GM10266 (cell line): ENCODE measurements around the gene MFAP3L.

Experiments
- DNase-seq: peaks from one replicate; pipeline ENCODE4 v3.0.0; 2012; ENCODE audit errors: extremely low spot score
- TF ChIP-seq, protein P1 (sequence below): IDR thresholded peaks from 2 replicates; pipeline ENCODE4 v1.5.1; 2012; ENCODE audit warnings: mild to moderate bottlenecking, low read depth; ENCODE audit not compliant: control insufficient read depth, insufficient read depth; ENCODE audit errors: missing control alignments

The MFAP3L gene

GRCh38 chr4:170001745-170002267 lies 24.4 kb downstream of the MFAP3L start:
- TF ChIP-seq, protein P1, sequence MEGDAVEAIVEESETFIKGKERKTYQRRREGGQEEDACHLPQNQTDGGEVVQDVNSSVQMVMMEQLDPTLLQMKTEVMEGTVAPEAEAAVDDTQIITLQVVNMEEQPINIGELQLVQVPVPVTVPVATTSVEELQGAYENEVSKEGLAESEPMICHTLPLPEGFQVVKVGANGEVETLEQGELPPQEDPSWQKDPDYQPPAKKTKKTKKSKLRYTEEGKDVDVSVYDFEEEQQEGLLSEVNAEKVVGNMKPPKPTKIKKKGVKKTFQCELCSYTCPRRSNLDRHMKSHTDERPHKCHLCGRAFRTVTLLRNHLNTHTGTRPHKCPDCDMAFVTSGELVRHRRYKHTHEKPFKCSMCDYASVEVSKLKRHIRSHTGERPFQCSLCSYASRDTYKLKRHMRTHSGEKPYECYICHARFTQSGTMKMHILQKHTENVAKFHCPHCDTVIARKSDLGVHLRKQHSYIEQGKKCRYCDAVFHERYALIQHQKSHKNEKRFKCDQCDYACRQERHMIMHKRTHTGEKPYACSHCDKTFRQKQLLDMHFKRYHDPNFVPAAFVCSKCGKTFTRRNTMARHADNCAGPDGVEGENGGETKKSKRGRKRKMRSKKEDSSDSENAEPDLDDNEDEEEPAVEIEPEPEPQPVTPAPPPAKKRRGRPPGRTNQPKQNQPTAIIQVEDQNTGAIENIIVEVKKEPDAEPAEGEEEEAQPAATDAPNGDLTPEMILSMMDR: no peak
- DNase-seq: no peak

DNA sequence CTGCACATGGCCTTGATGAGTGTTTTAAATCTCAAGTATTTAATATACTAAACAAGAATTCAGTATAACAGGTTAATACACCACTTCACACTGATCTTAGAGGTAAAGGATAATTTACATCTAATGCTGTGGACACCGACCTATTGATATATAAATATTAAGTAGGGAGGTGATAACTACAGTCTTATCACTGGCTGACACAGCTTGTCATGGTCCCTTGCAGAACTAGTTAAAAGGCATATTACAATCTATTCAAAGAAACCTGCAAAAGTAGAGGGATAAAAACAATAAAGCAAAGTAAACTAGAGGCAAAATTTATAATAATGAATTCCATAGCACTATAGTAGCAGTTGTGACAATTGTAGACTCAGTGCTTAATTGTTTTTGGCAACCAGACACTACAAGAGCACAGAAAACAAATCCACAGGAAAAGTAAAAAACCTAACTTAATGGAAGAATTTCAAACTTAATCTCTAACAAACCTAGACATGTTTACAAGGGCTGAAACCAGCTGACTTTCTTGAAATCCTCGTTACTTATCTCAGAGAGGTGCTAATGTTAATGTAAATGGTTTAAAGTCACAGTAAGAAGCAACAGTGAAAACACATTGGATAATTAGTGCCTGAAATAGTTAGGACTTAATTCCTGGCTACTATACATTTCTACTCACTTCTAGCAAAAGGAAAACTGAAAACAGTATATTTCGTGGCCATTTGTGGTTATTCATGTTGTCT lies 25.0 kb downstream of the MFAP3L start:
- no peak for DNase-seq
- TF ChIP-seq, protein P1: no peak

DNA sequence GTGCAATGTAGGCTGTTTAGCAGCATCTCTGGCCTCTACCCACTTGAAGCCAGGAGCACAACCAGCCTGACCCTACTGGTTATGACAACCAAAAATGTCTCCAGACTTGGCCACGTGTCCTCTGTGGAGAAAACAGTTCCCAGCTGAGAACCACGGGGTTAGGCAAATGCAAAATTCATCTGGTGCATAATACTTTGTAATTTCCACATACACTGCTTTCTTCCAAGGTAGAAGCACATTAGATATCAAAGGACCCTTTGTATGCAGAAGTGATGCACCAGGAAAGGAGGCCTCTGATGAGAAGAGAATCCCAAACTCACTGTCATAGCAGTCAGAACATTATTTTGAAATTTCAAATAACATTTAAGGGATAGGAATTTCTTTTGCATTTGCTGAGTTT lies 26.3 kb downstream of the MFAP3L start:
- TF ChIP-seq, protein P1: no peak
- no peak for DNase-seq

GRCh38 chr4:169998981-169999380 lies 27.2 kb downstream of the MFAP3L start:
- no peak for DNase-seq
- TF ChIP-seq, protein P1: no peak

DNA sequence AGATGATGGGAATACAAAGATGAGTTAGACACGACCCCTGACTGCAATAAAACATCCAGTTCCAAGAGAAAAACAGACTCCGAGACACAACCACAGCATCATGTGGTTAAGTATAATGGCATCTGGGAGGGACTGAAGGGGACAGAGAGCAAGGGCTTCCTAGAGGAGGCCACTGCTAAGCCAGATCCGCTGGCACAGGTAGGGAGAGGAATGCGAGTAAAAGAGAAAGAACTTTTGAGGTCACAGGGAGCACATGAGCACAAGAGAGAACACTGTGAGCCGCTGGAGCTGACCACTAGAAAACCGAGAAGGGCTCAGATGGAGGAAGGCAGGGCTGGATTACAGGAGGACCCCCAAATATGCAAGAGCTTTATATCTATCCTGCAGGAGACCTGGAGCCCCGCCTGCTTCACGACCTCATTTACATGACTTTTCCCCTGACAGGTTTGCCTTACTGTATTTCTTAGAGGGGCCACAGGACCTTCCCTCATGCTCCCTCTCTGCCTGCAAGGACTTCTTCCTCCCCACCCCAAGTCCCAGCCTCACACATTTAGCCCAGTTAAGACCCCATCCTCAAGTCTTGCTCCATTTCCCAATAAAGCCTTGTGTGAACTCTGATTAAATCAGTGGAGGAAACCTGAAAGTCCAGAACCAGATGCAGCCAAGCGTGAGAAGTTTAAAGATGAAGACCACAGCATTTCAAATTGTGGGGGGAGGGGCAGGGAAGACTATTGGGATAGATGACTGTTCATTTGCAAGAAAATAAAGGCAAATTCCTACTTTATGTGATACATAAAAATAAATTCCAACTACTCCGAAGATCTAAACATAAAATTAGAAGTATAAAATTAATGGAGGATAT lies 29.6 kb downstream of the MFAP3L start:
- TF ChIP-seq, protein P1: no peak

DNA sequence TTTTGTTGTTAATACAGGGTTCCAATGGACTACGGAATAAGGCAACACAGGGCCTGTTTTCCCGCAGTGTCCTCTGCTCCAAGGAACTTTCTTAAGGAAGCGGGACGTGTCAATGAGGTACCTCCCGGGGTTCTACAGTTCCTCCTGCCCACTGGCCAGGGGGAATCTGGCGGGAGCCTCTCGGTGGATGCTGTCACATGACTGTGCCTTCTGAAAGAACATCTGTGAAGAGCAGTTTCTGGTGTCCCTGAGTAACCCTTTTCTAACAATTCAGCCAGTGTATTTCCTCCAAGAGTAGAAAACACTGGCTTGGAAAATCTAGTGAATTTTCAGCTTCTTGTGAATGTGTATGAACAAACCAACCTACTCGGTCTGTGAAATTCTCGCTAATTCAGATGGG lies 32.7 kb downstream of the MFAP3L start:
- TF ChIP-seq, protein P1: no peak
- DNase-seq: no peak

More for the DNA sequence above, 29.6 kb downstream of the MFAP3L start:
- DNase-seq: no peak
